Measurements from ENCODE around the gene INTS1.

Gene INTS1

DNA sequence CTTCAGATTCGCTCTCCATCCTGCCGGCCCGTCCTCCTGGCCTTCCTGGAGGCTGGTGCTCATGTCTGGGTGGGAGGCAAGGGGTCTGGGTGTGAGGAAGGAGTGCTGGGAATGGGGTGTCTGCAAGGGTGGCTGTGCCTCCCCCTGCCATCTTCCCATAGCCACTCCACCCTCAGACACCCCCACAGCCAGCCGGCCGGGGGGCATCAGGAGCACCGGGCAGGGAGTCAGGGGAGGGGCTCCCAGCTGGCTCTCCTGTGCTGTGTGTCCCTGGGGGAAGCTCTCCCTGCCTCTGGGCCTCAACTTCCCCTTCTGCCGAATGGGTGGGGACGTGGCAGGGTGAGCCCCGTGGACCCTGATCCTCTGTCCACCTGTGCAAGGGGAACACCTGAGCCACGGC lies 63.6 kb downstream of the INTS1 start:
- in situ Hi-C loops (cut with MboI; ENCODE audit: low sequenced_read_pairs, unreplicated experiment): no loop called here
- TF ChIP-seq, protein P1, sequence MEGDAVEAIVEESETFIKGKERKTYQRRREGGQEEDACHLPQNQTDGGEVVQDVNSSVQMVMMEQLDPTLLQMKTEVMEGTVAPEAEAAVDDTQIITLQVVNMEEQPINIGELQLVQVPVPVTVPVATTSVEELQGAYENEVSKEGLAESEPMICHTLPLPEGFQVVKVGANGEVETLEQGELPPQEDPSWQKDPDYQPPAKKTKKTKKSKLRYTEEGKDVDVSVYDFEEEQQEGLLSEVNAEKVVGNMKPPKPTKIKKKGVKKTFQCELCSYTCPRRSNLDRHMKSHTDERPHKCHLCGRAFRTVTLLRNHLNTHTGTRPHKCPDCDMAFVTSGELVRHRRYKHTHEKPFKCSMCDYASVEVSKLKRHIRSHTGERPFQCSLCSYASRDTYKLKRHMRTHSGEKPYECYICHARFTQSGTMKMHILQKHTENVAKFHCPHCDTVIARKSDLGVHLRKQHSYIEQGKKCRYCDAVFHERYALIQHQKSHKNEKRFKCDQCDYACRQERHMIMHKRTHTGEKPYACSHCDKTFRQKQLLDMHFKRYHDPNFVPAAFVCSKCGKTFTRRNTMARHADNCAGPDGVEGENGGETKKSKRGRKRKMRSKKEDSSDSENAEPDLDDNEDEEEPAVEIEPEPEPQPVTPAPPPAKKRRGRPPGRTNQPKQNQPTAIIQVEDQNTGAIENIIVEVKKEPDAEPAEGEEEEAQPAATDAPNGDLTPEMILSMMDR (IDR thresholded peaks at IDR 0.05; ENCODE audit: borderline replicate concordance, control extremely low read depth, extremely low read depth, insufficient read depth, missing control alignments): no peak
- no peak for DNase-seq (ENCODE audit: low spot score)

DNA sequence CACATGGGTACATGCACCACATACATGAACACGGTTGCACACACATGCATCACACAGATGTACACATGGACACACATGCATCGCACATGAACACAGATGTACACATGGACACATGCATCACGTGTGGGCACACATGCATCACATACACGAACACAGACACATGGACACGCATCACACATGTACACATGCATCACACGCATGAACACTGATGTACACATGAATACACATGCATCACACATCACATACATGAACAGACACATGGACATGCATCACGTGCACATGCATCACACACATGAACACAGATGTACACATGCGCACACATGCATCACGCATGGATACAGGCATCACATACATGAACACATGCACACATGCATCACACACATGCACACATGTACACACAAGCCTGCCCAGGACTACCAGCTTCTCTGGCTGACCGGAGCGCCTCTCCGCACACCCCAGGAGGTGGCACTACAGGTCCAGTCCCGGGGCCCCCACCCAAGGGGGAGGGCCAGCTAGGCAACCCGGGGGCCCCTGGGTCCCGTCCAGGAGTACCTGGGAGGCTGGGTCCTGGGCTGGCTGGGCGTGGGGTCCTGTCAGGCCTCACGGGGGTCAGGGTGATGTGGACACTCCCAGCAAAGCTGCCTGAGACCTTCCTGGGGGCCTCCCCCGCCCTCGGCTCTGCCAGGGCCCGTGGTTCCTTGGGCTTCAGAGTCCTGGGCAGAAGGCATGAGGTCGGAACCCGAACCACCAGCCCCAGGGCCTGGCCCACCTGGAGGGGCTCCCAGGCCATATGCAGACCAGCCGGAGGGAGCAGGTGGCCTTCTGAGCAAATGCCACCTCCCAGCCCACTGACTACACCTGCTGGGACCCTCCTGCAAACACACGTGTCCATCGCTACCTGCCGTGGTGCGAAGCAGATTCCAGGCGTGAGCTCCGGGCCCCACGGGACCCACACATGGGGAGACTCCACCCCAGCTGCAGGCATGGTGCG lies 64.5 kb downstream of the INTS1 start:
- TF ChIP-seq, protein P1 (IDR thresholded peaks at IDR 0.05; ENCODE audit: borderline replicate concordance, control extremely low read depth, extremely low read depth, insufficient read depth, missing control alignments): no peak
- DNase-seq (ENCODE audit: low spot score): no peak
- in situ Hi-C loops (cut with MboI; ENCODE audit: low sequenced_read_pairs, unreplicated experiment): no loop called here

GRCh38 chr7:1438821-1439220 lies 65.4 kb downstream of the INTS1 start:
- in situ Hi-C loops (cut with MboI; ENCODE audit: low sequenced_read_pairs, unreplicated experiment): no loop called here
- DNase-seq (ENCODE audit: low spot score): no peak
- TF ChIP-seq, protein P1 (IDR thresholded peaks at IDR 0.05; ENCODE audit: borderline replicate concordance, control extremely low read depth, extremely low read depth, insufficient read depth, missing control alignments): no peak

GRCh38 chr7:1438208-1438607 lies 66.0 kb downstream of the INTS1 start:
- in situ Hi-C loops (cut with MboI; ENCODE audit: low sequenced_read_pairs, unreplicated experiment): no loop called here
- TF ChIP-seq, protein P1 (IDR thresholded peaks at IDR 0.05; ENCODE audit: borderline replicate concordance, control extremely low read depth, extremely low read depth, insufficient read depth, missing control alignments): no peak
- DNase-seq (ENCODE audit: low spot score): no peak

DNA sequence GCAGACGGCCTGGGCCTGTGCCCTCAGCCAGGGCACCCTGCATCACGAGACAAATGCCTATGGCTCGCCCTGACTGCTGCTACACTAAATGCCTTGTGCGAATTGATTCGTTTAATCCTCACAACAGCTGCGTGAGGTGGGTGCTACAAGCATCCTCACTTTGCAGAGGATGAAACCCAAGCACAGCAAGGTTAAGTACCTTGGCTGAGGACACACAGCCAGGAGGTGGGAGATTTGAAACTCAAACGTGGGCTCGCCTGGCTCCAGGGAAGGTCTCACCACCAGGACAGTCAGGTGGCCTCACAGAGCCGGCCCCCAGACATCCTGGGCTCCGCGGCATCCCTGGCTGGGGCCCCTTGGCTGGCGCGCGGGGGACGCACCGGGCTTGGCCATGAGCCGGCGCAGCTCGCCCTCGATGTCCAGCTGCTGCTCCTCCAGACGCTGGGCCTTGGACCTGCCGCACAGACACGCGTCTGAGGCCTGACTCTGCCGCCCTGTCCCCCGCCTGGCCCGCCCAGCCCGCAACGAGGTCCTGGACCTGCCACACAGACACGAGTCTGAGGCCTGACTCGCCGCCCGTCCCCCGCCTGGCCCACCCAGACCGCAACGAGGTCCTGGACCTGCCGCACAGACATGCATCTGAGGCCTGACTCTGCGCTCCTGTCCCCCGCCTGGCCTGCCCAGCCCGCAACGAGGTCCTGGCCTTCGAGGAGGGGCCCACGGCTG lies 66.9 kb downstream of the INTS1 start:
- in situ Hi-C loops (cut with MboI; ENCODE audit: low sequenced_read_pairs, unreplicated experiment): no loop called here
- DNase-seq (ENCODE audit: low spot score): no peak
- TF ChIP-seq, protein P1 (IDR thresholded peaks at IDR 0.05; ENCODE audit: borderline replicate concordance, control extremely low read depth, extremely low read depth, insufficient read depth, missing control alignments): no peak

DNA sequence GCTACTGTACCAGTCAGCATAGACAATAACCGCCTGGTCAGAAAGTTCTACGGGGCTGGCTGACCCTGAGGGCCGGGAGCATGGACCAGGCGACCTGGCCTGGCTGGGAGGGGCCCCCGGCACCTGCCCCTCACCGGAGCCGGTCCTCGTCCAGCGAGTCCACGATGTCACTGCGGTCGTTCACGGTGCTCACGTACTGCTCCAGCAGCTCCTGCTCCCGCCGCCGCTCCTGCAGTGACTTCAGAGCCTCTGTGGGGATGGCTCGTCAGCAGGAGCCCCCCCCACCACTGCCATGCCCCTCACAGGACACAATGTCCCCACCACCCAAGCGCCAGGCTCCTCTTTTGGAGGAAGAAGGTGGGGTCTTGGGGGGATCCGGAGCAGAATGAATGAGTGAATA lies 67.6 kb downstream of the INTS1 start:
- DNase-seq (ENCODE audit: low spot score): no peak
- TF ChIP-seq, protein P1 (IDR thresholded peaks at IDR 0.05; ENCODE audit: borderline replicate concordance, control extremely low read depth, extremely low read depth, insufficient read depth, missing control alignments): no peak
- in situ Hi-C loops (cut with MboI; ENCODE audit: low sequenced_read_pairs, unreplicated experiment): no loop called here

Data from GM13976 (cell line).